HG03575 (cell line): Measurements from ENCODE around the gene TNFSF13.
A peak's percentile ranks its signal among the peaks of the same experiment; 100 is the strongest.

Experiments
- ATAC-seq: cut with Tn5 transposase; IDR thresholded peaks from one replicate; pipeline ENCODE4 v1.9.1; 2021; ENCODE audit not compliant: unreplicated experiment, insufficient number of reproducible peaks, low FRiP score; ENCODE audit errors: extremely low read depth

The TNFSF13 gene

DNA sequence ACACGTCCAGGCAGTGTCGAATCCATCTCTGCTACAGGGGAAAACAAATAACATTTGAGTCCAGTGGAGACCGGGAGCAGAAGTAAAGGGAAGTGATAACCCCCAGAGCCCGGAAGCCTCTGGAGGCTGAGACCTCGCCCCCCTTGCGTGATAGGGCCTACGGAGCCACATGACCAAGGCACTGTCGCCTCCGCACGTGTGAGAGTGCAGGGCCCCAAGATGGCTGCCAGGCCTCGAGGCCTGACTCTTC lies 13.7 kb downstream of the TNFSF13 start:
- no peak for ATAC-seq

DNA sequence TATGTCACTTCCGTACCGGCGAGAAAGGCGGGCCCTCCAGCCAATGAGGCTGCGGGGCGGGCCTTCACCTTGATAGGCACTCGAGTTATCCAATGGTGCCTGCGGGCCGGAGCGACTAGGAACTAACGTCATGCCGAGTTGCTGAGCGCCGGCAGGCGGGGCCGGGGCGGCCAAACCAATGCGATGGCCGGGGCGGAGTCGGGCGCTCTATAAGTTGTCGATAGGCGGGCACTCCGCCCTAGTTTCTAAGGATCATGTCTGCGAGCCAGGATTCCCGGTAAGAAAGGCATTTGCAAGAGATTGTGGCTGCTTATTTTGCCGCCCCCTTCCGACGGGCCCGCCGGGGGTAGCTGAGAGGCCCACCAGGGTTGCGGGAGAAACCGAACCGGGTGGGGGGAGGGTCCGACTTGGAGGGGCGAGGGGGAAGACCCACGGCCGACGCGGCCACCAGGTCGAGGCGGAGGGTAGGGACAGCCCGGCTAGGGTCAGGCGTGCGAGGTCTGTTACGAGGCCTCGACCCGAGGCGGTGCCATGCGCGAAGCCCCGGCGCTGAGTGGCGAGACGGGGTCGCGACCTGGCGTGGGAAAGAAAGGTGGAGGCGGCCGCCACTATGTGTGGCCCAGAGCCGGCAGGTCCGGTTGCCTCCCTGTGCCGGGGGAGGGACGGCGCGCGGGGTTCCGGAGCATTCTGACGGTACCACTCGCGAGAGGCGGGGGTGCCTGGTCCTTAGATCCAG lies 14.2 kb downstream of the TNFSF13 start:
- ATAC-seq: no peak

DNA sequence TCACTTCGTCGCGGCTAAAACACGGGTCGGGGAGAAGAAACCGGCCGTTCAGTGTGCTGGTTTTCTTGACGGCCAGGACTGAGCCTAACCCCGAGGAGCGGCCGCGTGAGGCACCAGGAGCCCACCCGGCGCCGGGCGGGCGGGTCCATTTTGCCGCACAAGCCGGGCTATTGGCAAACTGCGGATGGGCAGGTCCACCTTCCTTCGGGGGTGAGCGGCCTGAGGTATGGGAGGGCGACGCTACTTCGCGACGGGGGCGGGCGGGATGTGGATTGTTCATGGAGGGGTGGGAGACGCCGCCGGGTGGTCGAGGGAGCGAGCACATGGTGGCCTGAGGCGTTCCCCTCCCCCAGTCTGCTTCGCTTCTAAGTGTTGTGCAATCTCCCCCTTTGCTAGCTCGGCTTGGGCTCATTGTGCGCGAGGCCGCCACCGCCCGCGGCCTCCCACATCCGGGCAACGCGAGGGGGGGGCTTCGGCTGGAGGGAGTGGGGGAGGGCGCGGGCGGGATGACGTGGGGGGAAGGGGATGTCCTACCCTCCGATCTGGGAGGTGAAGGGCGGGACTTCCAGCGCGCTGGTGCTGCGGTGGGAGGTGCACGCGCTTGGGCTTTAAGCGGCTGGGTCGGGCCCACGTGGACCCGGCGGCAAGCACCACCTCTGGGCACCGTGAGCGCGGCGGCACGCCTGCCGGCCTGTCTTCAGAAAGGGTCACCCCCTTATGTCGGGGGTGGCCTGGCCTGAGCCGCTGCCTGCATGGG lies 15.0 kb downstream of the TNFSF13 start:
- ATAC-seq: no peak

- ATAC-seq: no peak
Observed at GRCh38 chr17:7574176-7574953, 15.8 kb downstream of the TNFSF13 start.

DNA sequence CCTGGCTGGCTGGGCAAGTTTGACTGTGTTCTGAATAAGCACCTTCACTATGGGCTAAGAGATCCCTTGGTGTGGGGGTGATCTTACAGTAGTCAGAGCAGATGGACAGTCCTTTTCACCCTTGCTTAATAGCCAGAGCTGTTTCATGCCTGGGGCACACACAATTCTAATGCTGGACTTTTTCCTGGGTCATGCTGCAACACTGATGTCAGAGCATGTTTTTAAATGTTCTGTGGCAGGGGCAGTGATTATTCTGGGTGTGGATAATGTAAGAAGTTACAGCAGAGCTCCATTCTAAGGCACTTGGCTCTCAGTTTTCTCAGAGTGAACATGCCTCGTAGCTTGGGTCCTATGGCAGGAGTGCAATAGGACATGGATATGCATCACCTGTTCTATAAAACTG lies 16.9 kb downstream of the TNFSF13 start:
- ATAC-seq: no peak

DNA sequence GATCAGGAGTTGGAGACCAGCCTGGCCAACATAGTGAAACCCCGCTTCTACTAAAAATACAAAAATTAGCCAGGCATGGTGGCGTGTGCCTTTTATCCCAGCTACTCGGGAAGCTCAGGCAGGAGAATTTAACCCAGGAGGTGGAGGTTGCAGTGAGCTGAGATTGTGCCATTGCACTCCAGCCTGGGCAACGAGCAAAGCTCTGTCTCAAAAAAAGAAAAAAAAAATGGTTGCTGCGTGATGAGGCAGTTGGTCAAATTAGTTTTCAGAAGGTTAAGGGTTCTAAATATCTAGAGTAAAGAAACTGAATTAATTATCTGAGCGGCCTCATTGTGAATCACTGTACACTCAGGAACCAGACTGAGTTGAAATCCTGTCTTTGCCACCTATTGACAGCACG lies 17.4 kb downstream of the TNFSF13 start:
- ATAC-seq: no peak

DNA sequence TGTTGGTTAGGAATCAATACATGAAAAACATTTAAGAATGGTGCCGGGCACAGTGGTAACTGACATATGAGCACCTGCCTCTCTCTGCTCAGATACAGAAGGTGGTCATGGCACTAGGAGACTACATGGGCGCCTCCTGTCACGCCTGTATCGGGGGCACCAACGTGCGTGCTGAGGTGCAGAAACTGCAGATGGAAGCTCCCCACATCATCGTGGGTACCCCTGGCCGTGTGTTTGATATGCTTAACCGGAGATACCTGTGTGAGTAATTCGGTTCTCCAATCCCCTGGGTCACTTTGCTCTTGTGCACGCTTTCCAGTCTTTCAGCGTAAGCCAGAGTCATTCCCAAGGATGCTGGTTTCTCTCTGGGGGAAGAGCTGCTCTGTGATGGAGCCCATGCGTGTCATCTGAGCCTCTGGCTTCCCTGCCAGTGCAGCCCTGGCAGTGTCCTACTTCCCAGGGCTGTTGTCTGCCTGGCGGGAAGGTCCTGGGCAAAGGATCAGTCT lies 17.9 kb downstream of the TNFSF13 start:
- ATAC-seq: no peak

GRCh38 chr17:7577327-7578199 lies 19.0 kb downstream of the TNFSF13 start:
- no peak for ATAC-seq

DNA sequence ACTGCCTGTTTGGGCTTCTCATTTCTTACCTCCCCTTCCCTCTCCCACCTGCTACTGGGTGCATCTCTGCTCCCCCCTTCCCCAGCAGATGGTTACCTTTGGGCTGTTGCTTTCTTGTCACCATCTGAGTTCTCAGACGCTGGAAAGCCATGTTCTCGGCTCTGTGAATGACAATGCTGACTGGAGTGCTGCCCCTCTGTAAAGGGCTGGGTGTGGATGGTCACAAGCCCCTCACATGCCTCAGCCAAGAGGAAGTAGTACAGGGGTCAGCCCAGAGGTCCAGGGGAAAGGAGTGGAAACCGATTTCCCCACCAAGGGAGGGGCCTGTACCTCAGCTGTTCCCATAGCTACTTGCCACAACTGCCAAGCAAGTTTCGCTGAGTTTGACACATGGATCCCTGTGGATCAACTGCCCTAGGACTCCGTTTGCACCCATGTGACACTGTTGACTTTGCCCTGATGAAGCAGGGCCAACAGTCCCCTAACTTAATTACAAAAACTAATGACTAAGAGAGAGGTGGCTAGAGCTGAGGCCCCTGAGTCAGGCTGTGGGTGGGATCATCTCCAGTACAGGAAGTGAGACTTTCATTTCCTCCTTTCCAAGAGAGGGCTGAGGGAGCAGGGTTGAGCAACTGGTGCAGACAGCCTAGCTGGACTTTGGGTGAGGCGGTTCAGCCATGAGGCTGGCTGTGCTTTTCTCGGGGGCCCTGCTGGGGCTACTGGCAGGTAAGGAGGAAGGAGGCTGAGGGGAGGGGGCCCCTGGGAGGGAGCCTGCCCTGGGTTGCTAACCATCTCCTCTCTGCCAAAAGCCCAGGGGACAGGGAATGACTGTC lies 20.7 kb downstream of the TNFSF13 start, which contains the start of gene CD68:
TSS of gene CD68 (plus strand) at position 638 of the 833 bp plus-strand sequence. CDS start at position 678, 40 bp downstream.
- ATAC-seq: no peak

GRCh38 chr17:7579834-7580603 lies 21.5 kb downstream of the TNFSF13 start:
- ATAC-seq: no peak

DNA sequence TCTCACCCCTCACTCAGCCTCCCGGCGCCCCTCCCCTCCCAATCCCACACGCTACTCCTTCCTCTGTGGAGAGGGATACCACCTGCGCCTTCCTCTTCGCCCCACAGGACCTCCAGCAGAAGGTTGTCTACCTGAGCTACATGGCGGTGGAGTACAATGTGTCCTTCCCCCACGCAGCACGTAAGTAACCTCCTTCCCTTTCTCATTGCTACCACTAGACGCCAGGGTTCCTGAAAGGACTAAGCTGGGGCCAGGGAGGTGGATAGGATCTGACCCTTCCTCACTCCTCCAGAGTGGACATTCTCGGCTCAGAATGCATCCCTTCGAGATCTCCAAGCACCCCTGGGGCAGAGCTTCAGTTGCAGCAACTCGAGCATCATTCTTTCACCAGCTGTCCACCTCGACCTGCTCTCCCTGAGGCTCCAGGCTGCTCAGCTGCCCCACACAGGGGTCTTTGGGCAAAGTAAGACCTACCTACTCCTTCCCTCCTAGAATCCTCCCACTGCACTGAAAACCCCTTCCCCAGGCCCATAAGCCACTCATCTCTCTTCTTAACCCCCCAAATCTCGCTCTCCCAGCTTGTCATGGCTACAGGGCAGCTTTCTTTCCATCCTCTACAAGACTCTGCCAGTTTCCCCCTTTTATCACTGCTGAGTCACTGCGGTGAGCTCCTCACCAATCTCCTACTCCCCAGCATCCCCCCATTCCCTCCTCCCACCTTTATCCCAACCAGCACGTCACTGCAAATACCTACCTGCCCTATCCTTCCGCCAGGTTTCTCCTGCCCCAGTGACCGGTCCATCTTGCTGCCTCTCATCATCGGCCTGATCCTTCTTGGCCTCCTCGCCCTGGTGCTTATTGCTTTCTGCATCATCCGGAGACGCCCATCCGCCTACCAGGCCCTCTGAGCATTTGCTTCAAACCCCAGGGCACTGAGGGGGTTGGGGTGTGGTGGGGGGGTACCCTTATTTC lies 22.3 kb downstream of the TNFSF13 start:
- no peak for ATAC-seq

DNA sequence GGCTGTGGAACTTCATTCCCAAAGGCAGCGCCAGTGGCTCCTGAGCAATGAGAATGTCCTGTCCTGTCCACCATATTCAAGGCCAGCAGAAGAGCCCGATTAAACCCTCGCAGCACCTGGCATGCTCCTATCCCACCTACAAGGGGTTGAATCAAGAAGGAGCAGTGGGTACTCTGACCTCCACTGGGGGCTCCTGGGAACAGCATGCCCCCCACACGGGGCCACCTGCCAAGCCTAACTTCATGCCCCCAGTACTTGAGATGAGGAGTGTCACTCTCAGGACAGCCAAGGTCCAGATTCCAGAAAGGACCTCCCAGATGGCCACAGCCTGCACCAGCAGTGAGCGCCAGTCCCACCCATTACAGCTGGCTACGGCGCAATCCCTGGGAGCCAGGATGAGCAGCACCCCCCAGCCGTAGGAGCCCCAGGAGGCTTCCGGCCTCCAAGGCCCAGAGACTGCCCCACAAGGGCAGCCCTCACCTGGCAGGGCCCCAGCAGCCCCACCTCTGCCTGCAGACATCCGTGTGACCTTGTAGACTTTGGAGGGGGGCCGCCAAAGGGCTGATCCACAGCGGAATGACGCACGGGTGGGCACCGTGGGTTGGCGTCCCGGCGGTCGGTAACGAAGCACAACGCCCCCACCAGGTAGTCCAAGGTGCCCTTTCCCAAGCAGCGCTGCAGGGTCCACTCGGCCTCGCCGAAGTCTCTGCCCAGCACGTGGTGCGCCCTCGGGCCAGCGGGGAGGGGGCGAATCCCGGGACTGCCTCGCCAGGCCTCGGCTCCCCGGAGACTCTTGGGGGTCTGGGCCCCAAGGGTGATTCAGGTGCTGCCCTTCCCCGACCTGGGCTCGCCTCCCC lies 24.1 kb downstream of the TNFSF13 start:
- no peak for ATAC-seq

GRCh38 chr17:7583253-7584109 lies 24.9 kb downstream of the TNFSF13 start, which contains the start of gene MPDU1:
MPDU1 (plus strand) TSS chr17:7583852; CDS start chr17:7583863, 11 bp downstream.
- ATAC-seq: peak; percentile 38

- ATAC-seq: no peak
Observed at GRCh38 chr17:7586673-7587419, 28.3 kb downstream of the TNFSF13 start.
